Keratinocyte (primary cell): ENCODE measurements around the gene MAD1L1. TPM values are rescaled to one million over a fixed set of nuclear protein-coding genes. Genes with fewer than 3 reads are reported as not detected.

ENCODE experiments used
- DNase-seq: peaks from one replicate; pipeline ENCODE4 v3.0.0-alpha.2; 2011; ENCODE audit warnings: low read depth, missing footprints, low spot score
- FAIRE-seq: peaks from 2 replicates; lab custom pipeline; 2011; peaks lifted over from hg19 to GRCh38; lab: Jason Lieb, UNC
- H2AFZ ChIP-seq: 2 replicates; pipeline ENCODE4 v1.6.0; 2012; ENCODE audit warnings: low read length, control low read depth, inconsistent platforms; ENCODE audit not compliant: control insufficient read depth
- H3K27ac ChIP-seq: 2 replicates; pipeline ENCODE4 v1.5.1; 2011; ENCODE audit warnings: low read length; ENCODE audit not compliant: control insufficient read depth, insufficient read depth
- H3K27me3 ChIP-seq: 3 replicates; pipeline ENCODE4 v1.6.0; 2011; ENCODE audit warnings: low read length; ENCODE audit not compliant: control insufficient read depth, insufficient read depth; ENCODE audit errors: extremely low read depth
- H3K36me3 ChIP-seq, 2 experiments: 2 replicates in 1 of 2; 3 replicates in 1 of 2; pipeline ENCODE4 v1.5.1; 2011; ENCODE audit warnings: low read length in 2 of 2, mild to moderate bottlenecking in 1 of 2; ENCODE audit not compliant: control insufficient read depth in 2 of 2, insufficient read depth in 2 of 2; ENCODE audit errors: extremely low read depth in 1 of 2
- H3K4me1 ChIP-seq: 3 replicates; pipeline ENCODE4 v1.5.1; 2011; ENCODE audit warnings: low read length; ENCODE audit not compliant: control insufficient read depth, insufficient read depth; ENCODE audit errors: extremely low read depth
- H3K4me2 ChIP-seq: 3 replicates; pipeline ENCODE4 v1.6.0; 2011; ENCODE audit warnings: low read depth, low read length; ENCODE audit not compliant: control insufficient read depth, insufficient read depth; ENCODE audit errors: extremely low read depth
- H3K4me3 ChIP-seq, 3 experiments: fragments of 200-600 bp in 1 of 3; sonication (generic) in 1 of 3; 2 replicates in 2 of 3; 3 replicates in 1 of 3; pipeline ENCODE4 v1.5.1; 2011 to 2016; ENCODE audit warnings: low read length in 3 of 3, mild to moderate bottlenecking in 3 of 3, control low read depth in 2 of 3, inconsistent platforms in 1 of 3, low read depth in 1 of 3, mixed read lengths in 1 of 3, mixed run types in 1 of 3, moderate library complexity in 1 of 3; ENCODE audit not compliant: control insufficient read depth in 2 of 3, insufficient read depth in 2 of 3; ENCODE audit errors: extremely low read depth in 1 of 3
- H3K79me2 ChIP-seq: 2 replicates; pipeline ENCODE4 v1.6.0; 2012; ENCODE audit warnings: low read length; ENCODE audit not compliant: control insufficient read depth, insufficient read depth
- H3K9ac ChIP-seq: 3 replicates; pipeline ENCODE4 v1.6.0; 2011; ENCODE audit warnings: low read length; ENCODE audit not compliant: control insufficient read depth, insufficient read depth; ENCODE audit errors: extremely low read depth
- H3K9me1 ChIP-seq: 3 replicates; pipeline ENCODE4 v1.6.0; 2011; ENCODE audit warnings: low read length; ENCODE audit not compliant: control insufficient read depth, insufficient read depth; ENCODE audit errors: extremely low read depth
- H3K9me3 ChIP-seq: 2 replicates; pipeline ENCODE4 v1.5.1; 2012; ENCODE audit warnings: low read depth, low read length; ENCODE audit not compliant: control insufficient read depth
- H4K20me1 ChIP-seq: 3 replicates; pipeline ENCODE4 v1.6.0; 2011; ENCODE audit warnings: low read length; ENCODE audit not compliant: control insufficient read depth, insufficient read depth; ENCODE audit errors: extremely low read depth
- CTCF ChIP-seq, 3 experiments: IDR thresholded peaks in 1 of 3; conservative IDR thresholded peaks in 1 of 3; optimal IDR thresholded peaks in 1 of 3; 2 replicates in 2 of 3; 3 replicates in 1 of 3; pipeline versions ENCODE3 to v1.5.1; 2011; ENCODE audit warnings: low read length in 3 of 3, mild to moderate bottlenecking in 3 of 3, moderate library complexity in 2 of 3, control low read depth in 1 of 3, inconsistent platforms in 1 of 3; ENCODE audit not compliant: insufficient read depth in 2 of 3; ENCODE audit errors: extremely low read depth in 1 of 3
- EZH2 ChIP-seq: IDR thresholded peaks from one replicate; pipeline ENCODE4 v1.6.1; 2012; ENCODE audit warnings: inconsistent platforms, mild to moderate bottlenecking, low read length, moderate library complexity
- dilution Hi-C: fragments of 300-500 bp; cut with MboI; formaldehyde crosslinking; loops from one replicate; pipeline ENCODE4 v1.7.0; 2020; ENCODE audit warnings: low sequenced_read_pairs; ENCODE audit not compliant: extremely low pct_ligation_motif_present
- polyA plus RNA-seq, 5 experiments: library from polyadenylated mRNA; depleted of rRNA in 3 of 5; stranded (reverse) in 3 of 5; stranded (forward) in 1 of 5; unstranded in 1 of 5; fragments of >200 nt; gene quantifications; 1 replicate in 1 of 5; 2 replicates in 3 of 5; 3 replicates in 1 of 5; pipeline versions ENCODE4 v1.2.1 to v1.2.3, GENCODE V29; 2011 to 2012; ENCODE audit warnings: missing spikeins in 2 of 5, low read depth in 1 of 5, low replicate concordance in 1 of 5

MAD1L1 gene
- polyA plus RNA-seq, 1 donor (not counting 4 experiments of a cell fraction or from before 2014, with no cell fraction given): 18.0 TPM

GRCh38 chr7:1815051-1815481, 417.7 kb downstream of the MAD1L1 start:
- H3K27me3 ChIP-seq: peaks cover 6% of the 10 kb centered on the region
- TF ChIP-seq EZH2 (no peak), CTCF (optimal IDR thresholded peaks at IDR 0.05 in 1 of 3, IDR thresholded peaks at IDR 0.05 in 1 of 3, conservative IDR thresholded peaks at IDR 0.05 in 1 of 3; ENCODE audit: extremely low read depth in 1 of 3, insufficient read depth in 2 of 3, low read length in 3 of 3) (no peak)
- no peak for FAIRE-seq
- no peaks in the 10 kb centered on the region for H3K9me1 ChIP-seq
- peaks cover 18% of the 10 kb centered on the region for H3K4me1 ChIP-seq
- H3K79me2 ChIP-seq: no peaks in the 10 kb centered on the region
- no peak for DNase-seq
- peaks cover 0 to 3% of the 10 kb centered on the region in 2 experiments for H3K36me3 ChIP-seq
- H3K4me2 ChIP-seq: no peak overlapping the region
- dilution Hi-C loops: no loop called here
- H3K9ac ChIP-seq: no peak overlapping the region
- H3K4me3 ChIP-seq: no peak overlapping the region
- no peaks in the 10 kb centered on the region for H4K20me1 ChIP-seq
- H3K27ac ChIP-seq: no peak overlapping the region
- no peak overlapping the region for H2AFZ ChIP-seq
- no peaks in the 10 kb centered on the region for H3K9me3 ChIP-seq

GRCh38 chr7:1814089-1814811, 418.5 kb downstream of the MAD1L1 start:
- no peaks in the 10 kb centered on the region for H3K9me1 ChIP-seq
- H3K79me2 ChIP-seq: no peaks in the 10 kb centered on the region
- H3K9me3 ChIP-seq: no peaks in the 10 kb centered on the region
- H4K20me1 ChIP-seq: no peaks in the 10 kb centered on the region
- H3K4me3 ChIP-seq: no peak overlapping the region
- H3K27ac ChIP-seq: no peak overlapping the region
- dilution Hi-C loops: no loop called here
- no peak overlapping the region for H2AFZ ChIP-seq
- no peak overlapping the region for H3K4me2 ChIP-seq
- H3K36me3 ChIP-seq: peaks cover 0 to 3% of the 10 kb centered on the region in 2 experiments
- H3K4me1 ChIP-seq: peaks cover 18% of the 10 kb centered on the region
- TF ChIP-seq EZH2 (no peak), CTCF (optimal IDR thresholded peaks at IDR 0.05 in 1 of 3, IDR thresholded peaks at IDR 0.05 in 1 of 3, conservative IDR thresholded peaks at IDR 0.05 in 1 of 3; ENCODE audit: extremely low read depth in 1 of 3, insufficient read depth in 2 of 3, low read length in 3 of 3) (no peak)
- no peak for DNase-seq
- no peak overlapping the region for H3K9ac ChIP-seq
- H3K27me3 ChIP-seq: peaks cover 9% of the 10 kb centered on the region
- no peak for FAIRE-seq
